ENCODE data around the gene OGFOD1. TPM values are rescaled to one million over a fixed set of nuclear protein-coding genes. Genes with fewer than 3 reads are reported as not detected.

Gene OGFOD1
- polyA plus RNA-seq (47.3 to 112 TPM (median 70.5 TPM) in 3 replicates), polyA minus RNA-seq (13.3 to 67.1 TPM (median 42.0 TPM) in 3 replicates)
- polyA plus RNA-seq (2011; ENCODE audit: low read depth): 20.0 TPM
- polyA plus RNA-seq (2011; cell fraction: cytosol; rRNA removed): 71.0 and 81.1 TPM in 2 replicates
- polyA plus RNA-seq (2011; cell fraction: nucleus; rRNA removed): 71.5 and 84.5 TPM in 2 replicates
- 41.6 and 63.0 TPM in 2 replicates for polyA plus RNA-seq (2012; ENCODE audit: low replicate concordance)
- 39.7 TPM for polyA minus RNA-seq (2011; cell fraction: cytosol; rRNA and poly(A)+ RNA removed)
- 38.3 and 65.9 TPM in 2 replicates for polyA minus RNA-seq (2011; cell fraction: nucleus; rRNA and poly(A)+ RNA removed)

DNA sequence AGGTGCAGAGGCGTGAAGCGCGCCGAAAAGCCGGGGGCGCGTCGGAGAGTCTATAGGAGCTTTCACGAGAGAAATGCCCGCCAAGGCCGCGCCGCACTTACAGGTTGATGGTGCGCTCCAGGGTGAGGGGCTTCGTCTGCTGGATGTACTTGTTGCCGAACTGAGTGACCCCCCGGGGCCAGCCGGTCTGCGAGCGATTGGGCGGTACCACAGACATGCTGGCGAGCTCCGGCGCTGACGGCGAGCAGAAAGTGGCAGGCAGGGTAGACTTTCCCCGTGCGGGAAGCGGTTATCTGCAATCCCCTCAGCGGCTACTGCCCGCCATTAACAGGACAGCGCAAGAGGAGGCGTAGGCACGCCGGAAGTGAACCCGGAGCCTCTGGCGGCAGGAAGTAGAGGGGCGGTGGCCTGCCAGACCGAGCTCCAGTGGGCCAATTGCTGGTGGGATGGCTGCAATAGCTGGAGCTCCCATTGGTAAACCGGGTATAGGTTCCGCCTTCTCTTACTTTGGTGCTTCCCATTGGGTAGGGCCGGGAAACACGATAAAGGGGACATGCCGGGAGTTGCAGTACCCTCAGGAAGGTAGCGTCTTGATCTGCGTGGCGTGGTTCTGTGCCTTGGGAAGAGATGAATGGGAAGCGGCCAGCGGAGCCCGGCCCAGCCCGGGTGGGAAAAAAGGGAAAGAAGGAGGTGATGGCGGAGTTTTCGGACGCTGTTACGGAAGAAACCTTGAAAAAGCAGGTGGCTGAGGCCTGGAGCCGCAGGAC is at the start of gene OGFOD1, which contains the start of gene NUDT21:
OGFOD1 (plus strand) TSS at position 569 of the 767 bp plus-strand sequence; CDS start at position 628, 59 bp downstream.
NUDT21 (minus strand) TSS at position 347 of the 767 bp plus-strand sequence; CDS start at position 217, 130 bp downstream.
- Histone ChIP-seq H2AFZ (ENCODE audit: control insufficient read depth, low read length) (peak within 1 kb of the TSS; percentile 90), H3K4me3 (ENCODE audit: control insufficient read depth in 2 of 3, extremely low read depth in 1 of 3, insufficient read depth in 2 of 3, low read depth in 1 of 3, low read length in 3 of 3) (peak within 1 kb of the TSS; percentile 89 to 96 (median 90)), H3K9me1 (ENCODE audit: control insufficient read depth, extremely low read depth, insufficient read depth, low read length) (no peaks in the 10 kb centered on the region), H4K20me1 (ENCODE audit: control insufficient read depth, extremely low read depth, insufficient read depth, low read length) (no peaks in the 10 kb centered on the region), H3K27ac (ENCODE audit: control insufficient read depth, insufficient read depth, low read length) (peak within 1 kb of the TSS; percentile 87), H3K4me2 (ENCODE audit: control insufficient read depth, extremely low read depth, insufficient read depth, low read depth, low read length) (peak within 1 kb of the TSS; percentile 95), H3K27me3 (ENCODE audit: control insufficient read depth, extremely low read depth, insufficient read depth, low read length) (no peaks in the 10 kb centered on the region), H3K4me1 (ENCODE audit: control insufficient read depth, extremely low read depth, insufficient read depth, low read length) (peaks cover 22% of the 10 kb centered on the region), H3K9me3 (ENCODE audit: control insufficient read depth, low read depth, low read length) (no peaks in the 10 kb centered on the region), H3K9ac (ENCODE audit: control insufficient read depth, extremely low read depth, insufficient read depth, low read length) (peak within 1 kb of the TSS; percentile 88), H3K79me2 (ENCODE audit: control insufficient read depth, insufficient read depth, low read length) (peaks cover 69% of the 10 kb centered on the region), H3K36me3 (ENCODE audit: control insufficient read depth in 2 of 2, extremely low read depth in 1 of 2, insufficient read depth in 2 of 2, low read length in 2 of 2) (peaks cover 16 to 26% of the 10 kb centered on the region in 2 experiments)
- TF ChIP-seq EZH2 (IDR thresholded peaks at IDR 0.05; ENCODE audit: low read length): no peak
- TF ChIP-seq, protein P1, sequence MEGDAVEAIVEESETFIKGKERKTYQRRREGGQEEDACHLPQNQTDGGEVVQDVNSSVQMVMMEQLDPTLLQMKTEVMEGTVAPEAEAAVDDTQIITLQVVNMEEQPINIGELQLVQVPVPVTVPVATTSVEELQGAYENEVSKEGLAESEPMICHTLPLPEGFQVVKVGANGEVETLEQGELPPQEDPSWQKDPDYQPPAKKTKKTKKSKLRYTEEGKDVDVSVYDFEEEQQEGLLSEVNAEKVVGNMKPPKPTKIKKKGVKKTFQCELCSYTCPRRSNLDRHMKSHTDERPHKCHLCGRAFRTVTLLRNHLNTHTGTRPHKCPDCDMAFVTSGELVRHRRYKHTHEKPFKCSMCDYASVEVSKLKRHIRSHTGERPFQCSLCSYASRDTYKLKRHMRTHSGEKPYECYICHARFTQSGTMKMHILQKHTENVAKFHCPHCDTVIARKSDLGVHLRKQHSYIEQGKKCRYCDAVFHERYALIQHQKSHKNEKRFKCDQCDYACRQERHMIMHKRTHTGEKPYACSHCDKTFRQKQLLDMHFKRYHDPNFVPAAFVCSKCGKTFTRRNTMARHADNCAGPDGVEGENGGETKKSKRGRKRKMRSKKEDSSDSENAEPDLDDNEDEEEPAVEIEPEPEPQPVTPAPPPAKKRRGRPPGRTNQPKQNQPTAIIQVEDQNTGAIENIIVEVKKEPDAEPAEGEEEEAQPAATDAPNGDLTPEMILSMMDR (optimal IDR thresholded peaks at IDR 0.05 in 1 of 3, IDR thresholded peaks at IDR 0.05 in 1 of 3, conservative IDR thresholded peaks at IDR 0.05 in 1 of 3; ENCODE audit: extremely low read depth in 1 of 3, insufficient read depth in 2 of 3, low read length in 3 of 3): no peak
- dilution Hi-C loops (cut with MboI; ENCODE audit: extremely low pct_ligation_motif_present, low sequenced_read_pairs): no loop called here
- peak; percentile 88 for DNase-seq (ENCODE audit: low read depth, low spot score)
- peak; percentile 89 for FAIRE-seq

DNA sequence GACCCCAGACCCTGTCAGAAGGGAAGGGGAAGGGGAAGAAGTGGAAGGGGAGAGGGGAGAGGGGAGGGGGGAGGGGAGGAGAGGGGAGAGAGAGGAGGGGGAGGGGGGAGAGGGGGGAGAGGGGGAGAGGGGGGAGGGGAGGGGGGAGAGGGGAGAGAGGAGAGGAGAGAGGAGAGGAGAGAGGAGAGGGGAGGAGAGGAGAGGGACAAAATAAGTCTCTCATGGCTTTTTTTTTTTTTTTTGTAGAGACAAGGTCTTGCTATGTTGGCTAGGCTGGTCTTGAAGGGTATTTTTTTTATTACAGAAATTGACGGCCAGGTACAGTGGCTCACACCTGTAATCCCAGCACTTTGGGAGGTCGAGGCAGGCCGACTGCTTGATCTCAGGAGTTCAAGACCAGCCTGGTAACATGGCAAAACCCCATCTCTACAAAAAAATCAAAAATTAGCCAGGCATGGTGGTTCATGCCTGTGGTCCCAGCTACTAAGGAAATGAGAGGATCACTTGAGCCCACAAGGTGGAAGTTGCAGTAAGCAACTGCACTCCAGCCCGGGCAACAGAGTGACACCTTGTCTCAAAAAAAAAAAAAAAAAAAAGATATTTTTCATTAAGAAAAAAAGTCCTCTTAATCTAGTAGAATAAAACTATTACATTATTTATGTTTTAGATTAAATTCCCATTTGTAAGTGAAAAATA is 45.2 kb upstream of the OGFOD1 start:
- no peak for FAIRE-seq
- peaks cover 12 to 36% of the 10 kb centered on the region in 2 experiments for H3K36me3 ChIP-seq (ENCODE audit: control insufficient read depth in 2 of 2, extremely low read depth in 1 of 2, insufficient read depth in 2 of 2, low read length in 2 of 2)
- no peak overlapping the region for H3K4me2 ChIP-seq (ENCODE audit: control insufficient read depth, extremely low read depth, insufficient read depth, low read depth, low read length)
- dilution Hi-C loops (cut with MboI; ENCODE audit: extremely low pct_ligation_motif_present, low sequenced_read_pairs): no loop called here
- H3K27ac ChIP-seq (ENCODE audit: control insufficient read depth, insufficient read depth, low read length): no peak overlapping the region
- TF ChIP-seq, protein P1 (optimal IDR thresholded peaks at IDR 0.05 in 1 of 3, IDR thresholded peaks at IDR 0.05 in 1 of 3, conservative IDR thresholded peaks at IDR 0.05 in 1 of 3; ENCODE audit: extremely low read depth in 1 of 3, insufficient read depth in 2 of 3, low read length in 3 of 3): no peak
- TF ChIP-seq EZH2 (IDR thresholded peaks at IDR 0.05; ENCODE audit: low read length): no peak
- no peaks in the 10 kb centered on the region for H4K20me1 ChIP-seq (ENCODE audit: control insufficient read depth, extremely low read depth, insufficient read depth, low read length)
- H3K9me1 ChIP-seq (ENCODE audit: control insufficient read depth, extremely low read depth, insufficient read depth, low read length): no peaks in the 10 kb centered on the region
- H2AFZ ChIP-seq (ENCODE audit: control insufficient read depth, low read length): no peak overlapping the region
- H3K9me3 ChIP-seq (ENCODE audit: control insufficient read depth, low read depth, low read length): no peaks in the 10 kb centered on the region
- H3K79me2 ChIP-seq (ENCODE audit: control insufficient read depth, insufficient read depth, low read length): no peaks in the 10 kb centered on the region
- peaks cover 5% of the 10 kb centered on the region for H3K4me1 ChIP-seq (ENCODE audit: control insufficient read depth, extremely low read depth, insufficient read depth, low read length)
- H3K9ac ChIP-seq (ENCODE audit: control insufficient read depth, extremely low read depth, insufficient read depth, low read length): no peak overlapping the region
- no peaks in the 10 kb centered on the region for H3K27me3 ChIP-seq (ENCODE audit: control insufficient read depth, extremely low read depth, insufficient read depth, low read length)
- no peak overlapping the region for H3K4me3 ChIP-seq (ENCODE audit: control insufficient read depth in 2 of 3, extremely low read depth in 1 of 3, insufficient read depth in 2 of 3, low read depth in 1 of 3, low read length in 3 of 3)
- DNase-seq (ENCODE audit: low read depth, low spot score): no peak
